Renal pelvis (tissue), 4 donors: ENCODE data around the gene TBC1D5. TPM values are rescaled to one million over a fixed set of nuclear protein-coding genes. Genes with fewer than 3 reads are reported as not detected.

ENCODE experiments used
- DNase-seq: peaks from one replicate; pipeline ENCODE4 v3.0.0-alpha.2; 2013
- polyA plus RNA-seq, 3 donors: library from polyadenylated mRNA; unstranded; fragments of 120-200 nt; gene quantifications; one replicate each; pipeline ENCODE4 v1.2.1, GENCODE V29; 2013; ENCODE audit not compliant: insufficient read length in 3 of 3

The TBC1D5 gene
- polyA plus RNA-seq, 3 donors = 46.4 to 52.8 (median 48.8) TPM

GRCh38 chr3:17302774-17303173 is 439.7 kb downstream of the TBC1D5 start:
- no peak for DNase-seq

- DNase-seq = no peak
Observed at GRCh38 chr3:17302170-17302569, 440.3 kb downstream of the TBC1D5 start.

- DNase-seq = no peak
Observed at GRCh38 chr3:17301271-17301670, 441.2 kb downstream of the TBC1D5 start.

GRCh38 chr3:17300441-17300840 is 442.0 kb downstream of the TBC1D5 start:
- no peak for DNase-seq

GRCh38 chr3:17298038-17298437 is 444.4 kb downstream of the TBC1D5 start:
- no peak for DNase-seq

GRCh38 chr3:17292556-17292955 is 449.9 kb downstream of the TBC1D5 start:
- DNase-seq = no peak

- DNase-seq = no peak
Observed at GRCh38 chr3:17290894-17291293, 451.5 kb downstream of the TBC1D5 start.

GRCh38 chr3:17288839-17289399 is 453.5 kb downstream of the TBC1D5 start:
- no peak for DNase-seq

- DNase-seq = no peak
Observed at GRCh38 chr3:17287006-17287689, 455.3 kb downstream of the TBC1D5 start.

GRCh38 chr3:17278006-17278405 is 464.4 kb downstream of the TBC1D5 start:
- no peak for DNase-seq

- DNase-seq = no peak
Observed at GRCh38 chr3:17266846-17267245, 475.6 kb downstream of the TBC1D5 start.

GRCh38 chr3:17261627-17262369 is 480.6 kb downstream of the TBC1D5 start:
- DNase-seq = no peak

- DNase-seq = no peak
Observed at GRCh38 chr3:17260257-17260656, 482.2 kb downstream of the TBC1D5 start.

GRCh38 chr3:17259685-17260084 is 482.7 kb downstream of the TBC1D5 start:
- DNase-seq = no peak

GRCh38 chr3:17258823-17259436 is 483.5 kb downstream of the TBC1D5 start:
- peak; percentile 26 for DNase-seq

- no peak for DNase-seq
Observed at GRCh38 chr3:17257269-17257668, 485.2 kb downstream of the TBC1D5 start.

- DNase-seq = no peak
Observed at GRCh38 chr3:17243621-17244020, 498.8 kb downstream of the TBC1D5 start.

GRCh38 chr3:17239417-17239816 is 503.0 kb downstream of the TBC1D5 start:
- DNase-seq = no peak

- no peak for DNase-seq
Observed at GRCh38 chr3:17238023-17238422, 504.4 kb downstream of the TBC1D5 start.

- no peak for DNase-seq
Observed at GRCh38 chr3:17235310-17235709, 507.1 kb downstream of the TBC1D5 start.

- DNase-seq = no peak
Observed at GRCh38 chr3:17234382-17234781, 508.0 kb downstream of the TBC1D5 start.

- DNase-seq = peak; percentile 26
Observed at GRCh38 chr3:17233398-17233800, 509.0 kb downstream of the TBC1D5 start.

GRCh38 chr3:17232442-17232841 is 510.0 kb downstream of the TBC1D5 start:
- no peak for DNase-seq
